HepG2 (cell line): ENCODE results near the gene SPAG9. TPM values are rescaled to one million over a fixed set of nuclear protein-coding genes. Genes with fewer than 3 reads are reported as not detected.

Experiments
- ATAC-seq: fragments of 200-7000 bp; cut with Tn5 transposase; 3 replicates; pipeline ENCODE4 v1.9.1; 2020; ENCODE audit warnings: mild to moderate bottlenecking, moderate library complexity
- BruUV-seq: library from RNA; stranded (reverse); fragments of 400-500 nt; replicated peaks from 2 replicates; lab custom pipeline; 2021; lab: Mats Ljungman, UMichigan
- CTCF ChIA-PET: fragments of 300-600 bp; formaldehyde crosslinking; extraction: SDS; loops from one replicate; lab custom pipeline; 2021; ENCODE audit warnings: low total read pairs, inconsistent platforms, low intra/inter-chr PET ratio; lab: Yijun Ruan, JAX
- POLR2A ChIA-PET: fragments of 350-600 bp; sonication (Branson Sonifier 250); formaldehyde crosslinking; loops from one replicate; lab custom pipeline; 2020; ENCODE audit warnings: antibody characterized with exemption, inconsistent platforms; lab: Yijun Ruan, JAX
- DNase-seq: peaks from one replicate; pipeline ENCODE4 v3.0.0-alpha.2; 2015; ENCODE audit warnings: low spot score
- FAIRE-seq: peaks from 3 replicates; lab custom pipeline; 2011; peaks lifted over from hg19 to GRCh38; lab: Jason Lieb, UNC
- H2AFZ ChIP-seq: one replicate; pipeline ENCODE4 v1.6.1; 2011; ENCODE audit warnings: low read length, inconsistent platforms
- H3K27ac ChIP-seq: fragments of 300-600 bp; 3 replicates; pipeline ENCODE4 v1.8.0; 2011; ENCODE audit warnings: mixed run types, mild to moderate bottlenecking, mixed read lengths, low read length, inconsistent platforms; ENCODE audit not compliant: insufficient read depth; ENCODE audit errors: extremely low read length
- H3K27me3 ChIP-seq, 2 experiments: fragments of 200-600 bp in 1 of 2; 2 replicates in 1 of 2; 3 replicates in 1 of 2; pipeline versions ENCODE4 v1.6.0 to v1.8.0; 2011; ENCODE audit warnings: low read length in 2 of 2, mild to moderate bottlenecking in 2 of 2, moderate library complexity in 2 of 2, inconsistent platforms in 1 of 2; ENCODE audit not compliant: insufficient read depth in 2 of 2, control insufficient read depth in 1 of 2
- H3K36me3 ChIP-seq, 2 experiments: fragments of 200-600 bp in 1 of 2; replicated peaks in 1 of 2; 2 replicates in 1 of 2; 3 replicates in 1 of 2; pipeline versions ENCODE4 v1.5.1 to v1.8.0; 2011; ENCODE audit warnings: low read length in 2 of 2, inconsistent platforms in 1 of 2; ENCODE audit not compliant: insufficient read depth in 2 of 2, control insufficient read depth in 1 of 2
- H3K4me1 ChIP-seq: 2 replicates; pipeline ENCODE4 v1.5.1; 2012; ENCODE audit warnings: low read length, inconsistent platforms; ENCODE audit not compliant: insufficient read depth
- H3K4me2 ChIP-seq: 2 replicates; pipeline ENCODE4 v1.6.0; 2011; ENCODE audit warnings: low read depth, low read length, inconsistent platforms
- H3K4me3 ChIP-seq, 3 experiments: fragments of 200-600 bp in 1 of 3; sonication (generic), shearing (Covaris generic) in 1 of 3; replicated peaks in 1 of 3; 2 replicates each; pipeline ENCODE4 v1.5.1; 2011 to 2016; ENCODE audit warnings: low read length in 3 of 3, inconsistent platforms in 2 of 3, low read depth in 2 of 3, mild to moderate bottlenecking in 2 of 3, control low read depth in 1 of 3, mixed read lengths in 1 of 3; ENCODE audit not compliant: insufficient read depth in 1 of 3
- H3K79me2 ChIP-seq: one replicate; pipeline ENCODE4 v1.6.1; 2011; ENCODE audit warnings: low read length, inconsistent platforms; ENCODE audit not compliant: insufficient read depth
- H3K9ac ChIP-seq: 2 replicates; pipeline ENCODE4 v1.6.0; 2011; ENCODE audit warnings: mild to moderate bottlenecking, low read depth, low read length, inconsistent platforms; ENCODE audit not compliant: insufficient read depth
- H3K9me3 ChIP-seq: 2 replicates; pipeline ENCODE4 v1.5.1; 2012; ENCODE audit warnings: mild to moderate bottlenecking, low read length
- H4K20me1 ChIP-seq: 2 replicates; pipeline ENCODE4 v1.6.0; 2011; ENCODE audit warnings: inconsistent platforms, mild to moderate bottlenecking, low read length, moderate library complexity; ENCODE audit not compliant: insufficient read depth
- CBX5 ChIP-seq: sonication (generic); formaldehyde crosslinking; IDR thresholded peaks from 2 replicates; pipeline ENCODE4 v1.4.0; 2020; ENCODE audit warnings: missing genetic modification reagents, borderline replicate concordance
- HNF4A ChIP-seq: sonication (generic); formaldehyde crosslinking; IDR thresholded peaks from 2 replicates; pipeline ENCODE4 v1.4.0; 2020; ENCODE audit warnings: missing genetic modification reagents
- HNRNPUL1 ChIP-seq: fragments of 200-400 bp; formaldehyde crosslinking; IDR thresholded peaks from 2 replicates; pipeline ENCODE4 v1.6.1; 2017; ENCODE audit warnings: low read depth, mild to moderate bottlenecking, low read length, moderate library complexity
- KAT2B ChIP-seq: fragments of 150-350 bp; IDR thresholded peaks from 2 replicates; pipeline ENCODE4 v1.6.1; 2014; ENCODE audit warnings: low read depth, low read length, borderline replicate concordance
- NCOA1 ChIP-seq: sonication (generic); formaldehyde crosslinking; IDR thresholded peaks from 2 replicates; pipeline ENCODE4 v1.9.0; 2021; ENCODE audit warnings: missing genetic modification reagents
- NFKB2 ChIP-seq: sonication (generic); formaldehyde crosslinking; IDR thresholded peaks from 2 replicates; pipeline ENCODE4 v1.4.0; 2020; ENCODE audit warnings: missing genetic modification reagents, borderline replicate concordance
- SRY ChIP-seq: sonication (generic); formaldehyde crosslinking; IDR thresholded peaks from 2 replicates; pipeline ENCODE4 v1.8.0; 2022; ENCODE audit warnings: mild to moderate bottlenecking, missing genetic modification reagents
- SSRP1 ChIP-seq: IDR thresholded peaks from 2 replicates; pipeline ENCODE4 v1.6.1; 2016; ENCODE audit warnings: control low read depth
- THYN1 ChIP-seq: sonication (generic); formaldehyde crosslinking; IDR thresholded peaks from 2 replicates; pipeline ENCODE4 v1.8.1; 2023; ENCODE audit warnings: low read depth, mild to moderate bottlenecking, moderate library complexity, missing genetic modification reagents, borderline replicate concordance
- ZKSCAN8 ChIP-seq: IDR thresholded peaks from 2 replicates; pipeline ENCODE4 v1.6.1; 2016; ENCODE audit warnings: borderline replicate concordance, missing genetic modification reagents, missing compliant biosample characterization
- ZNF234 ChIP-seq: sonication (generic); formaldehyde crosslinking; conservative IDR thresholded peaks from 2 replicates; pipeline ENCODE4 v1.5.1; 2020; ENCODE audit warnings: mild to moderate bottlenecking, missing genetic modification reagents
- ZNF619 ChIP-seq: sonication (generic); formaldehyde crosslinking; IDR thresholded peaks from 2 replicates; pipeline ENCODE4 v1.4.0; 2020; ENCODE audit warnings: mild to moderate bottlenecking, missing genetic modification reagents
- ZNF678 ChIP-seq: sonication (generic); formaldehyde crosslinking; IDR thresholded peaks from 2 replicates; pipeline ENCODE4 v1.4.0; 2020; ENCODE audit warnings: mild to moderate bottlenecking, missing genetic modification reagents
- WGBS: methylation state at CpG from one replicate; pipeline ENCODE4 v1.1.6; 2017; ENCODE audit warnings: low lambda C conversion rate; 5-methylcytosine and 5-hydroxymethylcytosine counted together
- in situ Hi-C: cut with HindIII; loops from 2 replicates; pipeline ENCODE4 v1.10.0; 2017; ENCODE audit warnings: low pct_unique_long_range_greater_than_20kb; ENCODE audit not compliant: extremely low pct_ligation_motif_present
- intact Hi-C: fragments of 100-400 bp; cut with micrococcal nuclease; formaldehyde crosslinking; loops from one replicate; pipeline ENCODE4 v1.10.0; 2022; ENCODE audit not compliant: unreplicated experiment
- polyA plus RNA-seq, 8 experiments: library from polyadenylated mRNA; depleted of rRNA in 3 of 8; stranded (reverse) in 7 of 8; unstranded in 1 of 8; fragments of >200 nt; fragmentation: Illumina TruSeq in 4 of 8; extraction: Trizol in 4 of 8; gene quantifications; 2 replicates each; pipeline versions ENCODE4 v1.2.1 to v1.2.3, GENCODE V29; 2011 to 2016; ENCODE audit warnings: low read depth in 4 of 8, missing spikeins in 1 of 8, mixed read lengths in 1 of 8; ENCODE audit not compliant: insufficient read depth in 1 of 8
- total RNA-seq, 5 experiments: library from RNA; depleted of rRNA; stranded (reverse); fragments of >200 nt; fragmentation: Illumina TruSeq; extraction: Trizol; gene quantifications; 2 replicates each; pipeline ENCODE4 v1.2.3, GENCODE V29; 2016; ENCODE audit warnings: low read depth in 1 of 5
- TF ChIP-seq, protein P1 (sequence below): sonication (generic); formaldehyde crosslinking; IDR thresholded peaks from 2 replicates; pipeline ENCODE4 v1.8.0; 2022; ENCODE audit warnings: mild to moderate bottlenecking, missing genetic modification reagents
- TF ChIP-seq, protein P2 (sequence below): sonication (generic); formaldehyde crosslinking; IDR thresholded peaks from 2 replicates; pipeline ENCODE4 v1.4.0; 2020; ENCODE audit warnings: missing genetic modification reagents
- TF ChIP-seq, protein P3 (sequence below): sonication (generic); formaldehyde crosslinking; IDR thresholded peaks from 2 replicates; pipeline ENCODE4 v1.5.0; 2020; ENCODE audit warnings: mild to moderate bottlenecking, low read depth, missing genetic modification reagents, borderline replicate concordance

The SPAG9 gene
- total and polyA plus RNA-seq, 2 of the 13 experiments (the other 11 are each of a cell fraction or from before 2014, with no cell fraction given), result 43.2 to 78.6 TPM

DNA sequence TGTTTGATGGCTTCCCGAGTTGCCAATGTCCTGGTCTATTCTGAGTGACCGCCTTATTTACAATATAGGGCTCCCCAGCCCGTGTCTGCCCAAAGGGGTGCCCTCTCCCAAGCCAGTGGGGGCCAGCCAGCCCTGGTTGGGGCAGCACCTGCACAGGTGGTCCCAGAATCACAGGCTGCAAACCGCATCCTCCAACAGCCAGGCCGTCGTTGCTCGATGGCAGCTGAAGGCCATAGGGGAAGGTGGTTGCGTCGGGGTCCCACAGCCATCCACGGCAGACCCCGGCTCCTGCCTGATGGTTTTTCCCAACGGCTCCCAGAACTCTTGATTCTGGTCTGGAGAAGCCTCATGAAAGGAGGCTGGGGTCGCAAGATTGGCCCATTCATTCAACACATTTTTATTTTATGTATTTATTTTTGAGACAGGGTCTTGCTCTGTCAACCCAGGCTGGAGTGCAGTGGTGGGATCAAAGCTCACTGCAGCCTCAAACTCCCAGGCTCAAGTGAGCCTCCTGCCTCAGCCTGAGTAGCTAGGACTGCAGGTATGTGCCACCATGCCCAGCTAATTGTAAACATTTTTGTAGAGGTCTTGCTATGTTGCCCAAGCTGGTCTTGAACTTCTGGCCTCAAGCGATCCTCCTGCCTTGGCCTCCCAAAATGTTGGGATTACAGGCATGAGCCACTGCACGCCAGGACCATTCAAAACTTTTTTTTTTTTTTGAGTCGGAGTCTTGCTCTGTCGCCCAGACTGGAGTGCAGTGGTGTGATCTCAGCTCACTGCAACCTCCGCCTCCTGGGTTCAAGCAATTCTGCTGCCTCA lies 175.6 kb downstream of the SPAG9 start (continued):
- TF ChIP-seq HNF4A (CRISPR knock-in tag) (peak; percentile 45; the same call in 1 of the 2 replicates), SSRP1 (CRISPR knock-in tag) (no peak), ZNF234 (no peak), SRY (CRISPR knock-in tag) (no peak; the same call in 1 of the 2 replicates), ZNF678 (CRISPR knock-in tag) (no peak)
- TF ChIP-seq, protein P1, sequence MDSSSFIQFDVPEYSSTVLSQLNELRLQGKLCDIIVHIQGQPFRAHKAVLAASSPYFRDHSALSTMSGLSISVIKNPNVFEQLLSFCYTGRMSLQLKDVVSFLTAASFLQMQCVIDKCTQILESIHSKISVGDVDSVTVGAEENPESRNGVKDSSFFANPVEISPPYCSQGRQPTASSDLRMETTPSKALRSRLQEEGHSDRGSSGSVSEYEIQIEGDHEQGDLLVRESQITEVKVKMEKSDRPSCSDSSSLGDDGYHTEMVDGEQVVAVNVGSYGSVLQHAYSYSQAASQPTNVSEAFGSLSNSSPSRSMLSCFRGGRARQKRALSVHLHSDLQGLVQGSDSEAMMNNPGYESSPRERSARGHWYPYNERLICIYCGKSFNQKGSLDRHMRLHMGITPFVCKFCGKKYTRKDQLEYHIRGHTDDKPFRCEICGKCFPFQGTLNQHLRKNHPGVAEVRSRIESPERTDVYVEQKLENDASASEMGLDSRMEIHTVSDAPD (CRISPR knock-in tag), result peak; percentile 1; the same call in 1 of the 2 replicates

DNA sequence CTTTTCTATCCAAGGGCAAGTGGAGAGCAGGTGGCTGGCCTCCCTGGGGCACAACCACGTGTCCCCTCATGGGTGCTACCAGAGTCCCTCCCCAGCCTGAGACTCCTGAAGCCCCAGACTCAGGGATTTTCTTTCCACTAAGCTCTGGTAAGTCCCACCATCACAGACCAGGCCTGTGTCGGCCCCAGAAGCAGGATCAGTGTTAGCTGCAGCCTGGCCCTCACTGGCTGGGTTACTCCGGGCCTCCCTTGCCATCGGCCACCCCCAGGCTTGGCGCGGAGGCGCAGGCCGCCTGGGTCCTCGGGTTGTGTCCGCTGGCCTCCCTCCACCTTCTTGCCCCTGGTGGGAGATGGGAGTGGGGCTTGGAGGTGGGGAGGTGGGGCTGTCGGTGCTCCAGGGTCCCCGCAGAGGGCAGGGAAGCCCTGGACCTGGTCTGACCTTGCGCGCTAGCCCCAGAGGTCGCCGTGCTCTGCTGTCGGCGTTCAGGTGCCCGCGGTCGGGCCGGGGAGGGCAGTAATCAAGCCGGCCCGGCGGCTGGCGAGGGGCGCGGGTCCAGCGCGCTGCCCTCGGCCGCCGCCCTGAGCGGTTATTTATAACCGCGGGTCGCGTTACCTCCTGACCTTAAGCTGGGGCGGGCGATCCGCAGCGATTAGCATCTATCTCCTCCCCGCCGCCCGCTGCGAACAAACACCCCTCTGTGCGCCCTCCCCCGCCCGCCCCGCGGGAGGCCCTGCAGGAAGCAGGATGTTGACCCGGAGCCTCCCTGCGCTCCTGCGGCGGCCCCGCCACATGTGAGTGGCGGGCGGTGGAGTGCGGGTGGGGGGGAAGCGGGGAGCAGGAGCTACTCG lies 176.4 kb downstream of the SPAG9 start:
- ATAC-seq (peak; percentile 85), DNase-seq (peak; percentile 97), FAIRE-seq (peak; percentile 79)
- H3K9ac ChIP-seq, result peak overlapping the region; percentile 96
- no peaks in the 10 kb centered on the region for H3K27me3 ChIP-seq
- no peak overlapping the region for H2AFZ ChIP-seq
- no peaks in the 10 kb centered on the region for H3K36me3 ChIP-seq
- peaks cover 97% of the 10 kb centered on the region for H3K4me1 ChIP-seq
- intact Hi-C loops, result loop anchor here (1.0 to 2.0 kb wide), 3 partner anchors 13 to 81 kb away; no protein-coding TSS in a partner anchor
- POLR2A ChIA-PET, result interaction anchor here (0.7 to 12.2 kb wide), 35 partner anchors 9 to 402 kb away, joined by 3 to 510 read pairs (median 7); partner anchors contain the start of genes LUC7L3 and TOB1
- peak overlapping the region; percentile 61 to 86 (median 73) for H3K4me3 ChIP-seq
- WGBS, result 0% methylated on average over 23 of the region's 61 CpGs
- BruUV-seq, result no TSS peak
- peak overlapping the region; percentile 83 for H3K4me2 ChIP-seq
- CTCF ChIA-PET, result no interaction called here
- no peaks in the 10 kb centered on the region for H4K20me1 ChIP-seq
- in situ Hi-C loops, result loop anchor here (5.0 kb wide), 1 partner anchor 42 kb away; no protein-coding TSS in a partner anchor
- H3K27ac ChIP-seq, result peak overlapping the region; percentile 96
- peaks cover 5% of the 10 kb centered on the region for H3K79me2 ChIP-seq
- no peaks in the 10 kb centered on the region for H3K9me3 ChIP-seq
- TF ChIP-seq, protein P2, sequence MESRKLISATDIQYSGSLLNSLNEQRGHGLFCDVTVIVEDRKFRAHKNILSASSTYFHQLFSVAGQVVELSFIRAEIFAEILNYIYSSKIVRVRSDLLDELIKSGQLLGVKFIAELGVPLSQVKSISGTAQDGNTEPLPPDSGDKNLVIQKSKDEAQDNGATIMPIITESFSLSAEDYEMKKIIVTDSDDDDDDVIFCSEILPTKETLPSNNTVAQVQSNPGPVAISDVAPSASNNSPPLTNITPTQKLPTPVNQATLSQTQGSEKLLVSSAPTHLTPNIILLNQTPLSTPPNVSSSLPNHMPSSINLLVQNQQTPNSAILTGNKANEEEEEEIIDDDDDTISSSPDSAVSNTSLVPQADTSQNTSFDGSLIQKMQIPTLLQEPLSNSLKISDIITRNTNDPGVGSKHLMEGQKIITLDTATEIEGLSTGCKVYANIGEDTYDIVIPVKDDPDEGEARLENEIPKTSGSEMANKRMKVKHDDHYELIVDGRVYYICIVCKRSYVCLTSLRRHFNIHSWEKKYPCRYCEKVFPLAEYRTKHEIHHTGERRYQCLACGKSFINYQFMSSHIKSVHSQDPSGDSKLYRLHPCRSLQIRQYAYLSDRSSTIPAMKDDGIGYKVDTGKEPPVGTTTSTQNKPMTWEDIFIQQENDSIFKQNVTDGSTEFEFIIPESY, result peak; percentile 67; the same call in 1 of the 2 replicates
- peak; percentile 32; the same call in 1 of the 2 replicates for TF ChIP-seq CBX5 (CRISPR knock-in tag)
- TF ChIP-seq ZNF619 (CRISPR knock-in tag), result peak; percentile 52; the same call in 1 of the 2 replicates
- peak; percentile 70; the same call in 1 of the 2 replicates for TF ChIP-seq ZKSCAN8 (CRISPR knock-in tag)
- peak; percentile 98 for TF ChIP-seq NCOA1 (CRISPR knock-in tag)
- no peak for TF ChIP-seq THYN1
- no peak for TF ChIP-seq KAT2B
- TF ChIP-seq HNRNPUL1, result no peak
- TF ChIP-seq NFKB2 (CRISPR knock-in tag), result peak; percentile 92; the same call in 1 of the 2 replicates
- TF ChIP-seq, protein P3, sequence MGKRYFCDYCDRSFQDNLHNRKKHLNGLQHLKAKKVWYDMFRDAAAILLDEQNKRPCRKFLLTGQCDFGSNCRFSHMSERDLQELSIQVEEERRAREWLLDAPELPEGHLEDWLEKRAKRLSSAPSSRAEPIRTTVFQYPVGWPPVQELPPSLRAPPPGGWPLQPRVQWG, result no peak; the same call in 1 of the 2 replicates
